Loucy (cell line): ENCODE results near the gene ADGRD1.

Source experiments
- H2AFZ ChIP-seq: fragments of 200-600 bp; sonication (generic); 2 replicates; pipeline ENCODE4 v1.6.0; 2016; ENCODE audit warnings: antibody characterized with exemption, mild to moderate bottlenecking, low read length, moderate library complexity
- H3F3A ChIP-seq: fragments of 200-600 bp; 2 replicates; pipeline ENCODE4 v1.6.0; 2016; ENCODE audit warnings: antibody characterized with exemption, low read depth, mild to moderate bottlenecking
- H3K27me3 ChIP-seq: fragments of 200-600 bp; sonication (generic); 2 replicates; pipeline ENCODE4 v1.6.1; 2014; ENCODE audit warnings: low read length, mild to moderate bottlenecking; ENCODE audit not compliant: insufficient read depth, poor library complexity, severe bottlenecking
- H3K36me3 ChIP-seq: fragments of 200-600 bp; sonication (generic); 2 replicates; pipeline ENCODE4 v1.6.1; 2016; ENCODE audit warnings: low read length; ENCODE audit not compliant: insufficient read depth
- H3K4me1 ChIP-seq: fragments of 200-600 bp; sonication (generic); 2 replicates; pipeline ENCODE4 v1.5.1; 2014; ENCODE audit warnings: low read length, mild to moderate bottlenecking; ENCODE audit not compliant: insufficient read depth, poor library complexity, severe bottlenecking
- H3K4me2 ChIP-seq: fragments of 200-600 bp; sonication (generic); 2 replicates; pipeline ENCODE4 v1.6.0; 2014; ENCODE audit warnings: antibody characterized with exemption, low read length, low read depth, mild to moderate bottlenecking; ENCODE audit not compliant: poor library complexity, severe bottlenecking
- H3K4me3 ChIP-seq: fragments of 200-600 bp; sonication (generic); 2 replicates; pipeline ENCODE4 v1.5.1; 2014; ENCODE audit warnings: low read length, mild to moderate bottlenecking, mixed read lengths; ENCODE audit not compliant: poor library complexity, severe bottlenecking
- H3K79me2 ChIP-seq: fragments of 200-600 bp; sonication (generic); 2 replicates; pipeline ENCODE4 v1.6.1; 2014; ENCODE audit warnings: low read length; ENCODE audit not compliant: insufficient read depth
- H3K9ac ChIP-seq: fragments of 200-600 bp; sonication (generic); 2 replicates; pipeline ENCODE4 v1.6.0; 2014; ENCODE audit warnings: mild to moderate bottlenecking, low read depth, low read length, moderate library complexity; ENCODE audit not compliant: poor library complexity, severe bottlenecking
- H3K9me2 ChIP-seq: fragments of 200-600 bp; sonication (generic); replicated peaks from 2 replicates; pipeline ENCODE4 v1.6.1; 2016; ENCODE audit warnings: low read depth, low read length, mixed read lengths
- H3K9me3 ChIP-seq: fragments of 200-600 bp; sonication (generic); 2 replicates; pipeline ENCODE4 v1.6.1; 2014; ENCODE audit warnings: mild to moderate bottlenecking, antibody characterized with exemption, low read length, low read depth; ENCODE audit not compliant: insufficient read depth
- H4K20me1 ChIP-seq: fragments of 200-600 bp; sonication (generic); 2 replicates; pipeline ENCODE4 v1.6.0; 2014; ENCODE audit warnings: antibody characterized with exemption, low read length, mild to moderate bottlenecking; ENCODE audit not compliant: insufficient read depth, poor library complexity, severe bottlenecking
- CTCF ChIP-seq: fragments of 200-600 bp; sonication (generic); conservative IDR thresholded peaks from 2 replicates; pipeline ENCODE4 v1.5.1; 2014; ENCODE audit warnings: mild to moderate bottlenecking, antibody characterized with exemption, low read length
- EZH2phosphoT487 ChIP-seq: fragments of 200-600 bp; IDR thresholded peaks from 2 replicates; pipeline ENCODE4 v1.6.1; 2018; ENCODE audit warnings: antibody characterized with exemption, mild to moderate bottlenecking, moderate library complexity, borderline replicate concordance

The ADGRD1 gene

GRCh38 chr12:131104463-131105350 lies 151.0 kb downstream of the ADGRD1 start:
- Histone ChIP-seq H3K9ac (no peak overlapping the region), H2AFZ (peak overlapping the region; percentile 50), H4K20me1 (no peaks in the 10 kb centered on the region), H3K36me3 (no peaks in the 10 kb centered on the region), H3K79me2 (no peaks in the 10 kb centered on the region), H3F3A (no peaks in the 10 kb centered on the region), H3K9me3 (no peaks in the 10 kb centered on the region), H3K4me3 (no peak overlapping the region), H3K4me2 (no peak overlapping the region), H3K4me1 (no peaks in the 10 kb centered on the region), H3K9me2 (no peaks in the 10 kb centered on the region), H3K27me3 (no peaks in the 10 kb centered on the region)
- TF ChIP-seq EZH2phosphoT487 (no peak), CTCF (peak; percentile 88)

GRCh38 chr12:131105351-131105735 lies 151.6 kb downstream of the ADGRD1 start:
- Histone ChIP-seq H3K4me3 (no peak overlapping the region), H3K36me3 (no peaks in the 10 kb centered on the region), H3F3A (no peaks in the 10 kb centered on the region), H4K20me1 (no peaks in the 10 kb centered on the region), H3K4me2 (no peak overlapping the region), H3K4me1 (no peaks in the 10 kb centered on the region), H3K79me2 (no peaks in the 10 kb centered on the region), H3K9me3 (no peaks in the 10 kb centered on the region), H2AFZ (peak overlapping the region; percentile 50; the same call in 1 of the 2 replicates), H3K9me2 (no peaks in the 10 kb centered on the region), H3K9ac (no peak overlapping the region), H3K27me3 (no peaks in the 10 kb centered on the region)
- TF ChIP-seq CTCF, result no peak
- no peak for TF ChIP-seq EZH2phosphoT487

- no peak overlapping the region for H3K4me3 ChIP-seq
- no peak overlapping the region for H3K9ac ChIP-seq
- no peak for TF ChIP-seq EZH2phosphoT487
- no peak for TF ChIP-seq CTCF
- no peaks in the 10 kb centered on the region for H3K9me2 ChIP-seq
- no peaks in the 10 kb centered on the region for H3K4me1 ChIP-seq
- H3K4me2 ChIP-seq, result no peak overlapping the region
- H2AFZ ChIP-seq, result no peak overlapping the region
- H3K27me3 ChIP-seq, result no peaks in the 10 kb centered on the region
- H3K9me3 ChIP-seq, result no peaks in the 10 kb centered on the region
- H3K79me2 ChIP-seq, result no peaks in the 10 kb centered on the region
- H4K20me1 ChIP-seq, result no peaks in the 10 kb centered on the region
- H3K36me3 ChIP-seq, result no peaks in the 10 kb centered on the region
- H3F3A ChIP-seq, result no peaks in the 10 kb centered on the region
These were observed 152.1 kb downstream of the ADGRD1 start for GRCh38 chr12:131105736-131106348.
